Fibroblast of pulmonary artery (primary cell): ENCODE measurements around the gene NCR2.

ENCODE experiments used
- DNase-seq: peaks from one replicate; pipeline ENCODE4 v3.0.0-alpha.2; 2010; ENCODE audit warnings: low read depth
- H3K4me3 ChIP-seq: replicated peaks from 2 replicates; pipeline ENCODE4 v1.5.1; 2011; ENCODE audit warnings: low read depth, mild to moderate bottlenecking, control low read depth, low read length, moderate library complexity
- CTCF ChIP-seq: IDR thresholded peaks from 2 replicates; pipeline ENCODE4 v1.5.1; 2011; ENCODE audit warnings: mild to moderate bottlenecking, control low read depth, low read length, inconsistent platforms; ENCODE audit errors: missing control alignments

Gene NCR2

GRCh38 chr6:41337709-41338108, 2.3 kb downstream of the NCR2 start:
- no peak for DNase-seq
- no peak for TF ChIP-seq CTCF
- no peak overlapping the region for H3K4me3 ChIP-seq

GRCh38 chr6:41338659-41339058, 3.3 kb downstream of the NCR2 start:
- H3K4me3 ChIP-seq = no peak overlapping the region
- TF ChIP-seq CTCF = no peak
- DNase-seq = no peak

DNA sequence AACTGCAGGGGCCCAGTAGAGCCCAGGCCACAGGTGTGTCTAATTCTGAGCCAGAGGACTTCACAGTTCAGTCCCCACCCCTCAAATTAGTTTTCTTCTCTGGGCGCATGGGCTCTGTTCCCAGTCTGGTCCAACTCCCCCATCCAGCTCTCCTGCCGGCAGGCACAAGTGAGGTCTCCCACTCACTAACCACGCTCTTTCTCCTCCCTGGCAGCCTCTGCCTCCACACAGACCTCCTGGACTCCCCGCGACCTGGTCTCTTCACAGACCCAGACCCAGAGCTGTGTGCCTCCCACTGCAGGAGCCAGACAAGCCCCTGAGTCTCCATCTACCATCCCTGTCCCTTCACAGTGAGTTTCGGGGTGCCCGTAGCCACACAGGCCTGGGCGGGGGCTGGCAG, 6.2 kb downstream of the NCR2 start:
- DNase-seq = no peak
- TF ChIP-seq CTCF = no peak
- no peak overlapping the region for H3K4me3 ChIP-seq

- no peak for DNase-seq
- no peak for TF ChIP-seq CTCF
- H3K4me3 ChIP-seq = no peak overlapping the region
These were observed 6.8 kb downstream of the NCR2 start for GRCh38 chr6:41342241-41342640.

DNA sequence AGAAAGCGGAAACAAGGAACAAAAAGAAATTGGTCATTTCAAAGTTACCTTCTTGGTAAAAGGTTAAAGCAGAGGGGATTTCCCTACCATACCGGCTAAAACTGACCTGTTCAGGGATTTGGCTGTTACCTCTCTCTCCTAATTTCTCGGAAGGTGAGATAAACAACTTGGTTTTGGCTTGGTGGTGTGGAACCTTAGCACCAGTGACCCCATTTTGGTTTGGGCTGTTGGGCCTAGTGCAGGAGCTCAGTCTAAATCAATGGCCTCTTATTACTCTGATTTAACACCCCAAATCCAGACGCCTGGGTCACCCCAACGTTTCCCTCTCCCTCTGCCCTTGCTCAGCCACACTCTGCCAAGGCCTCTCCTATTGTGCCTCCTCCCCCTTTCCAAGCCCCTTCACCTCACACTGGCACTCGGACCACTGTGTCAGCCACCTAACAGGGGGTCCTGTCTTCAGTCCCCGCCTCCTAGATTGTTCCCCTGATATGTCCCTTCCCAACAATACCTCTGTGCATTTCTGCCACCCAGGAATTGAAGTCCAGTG, 8.3 kb downstream of the NCR2 start:
- no peak for DNase-seq
- TF ChIP-seq CTCF = no peak
- no peak overlapping the region for H3K4me3 ChIP-seq

DNA sequence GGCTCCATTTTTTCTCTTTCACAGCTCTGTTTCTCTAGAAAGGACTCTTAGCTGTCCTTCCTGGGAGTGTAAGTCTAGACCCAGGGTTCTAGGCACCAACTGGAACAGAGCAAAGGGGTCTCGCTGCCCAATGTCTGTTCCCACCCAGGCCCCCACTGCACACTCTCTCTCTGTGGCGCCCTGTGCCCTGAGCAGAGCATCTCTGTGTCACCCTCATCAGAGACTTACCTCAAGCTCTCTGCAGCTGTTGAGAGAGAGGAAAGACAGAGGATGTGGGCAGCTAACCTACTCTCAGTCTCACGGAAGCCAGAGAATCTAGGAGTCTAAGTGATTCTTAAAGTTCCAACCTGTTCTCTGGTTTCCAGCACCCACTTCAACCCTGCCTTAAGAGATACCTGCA, 9.5 kb downstream of the NCR2 start:
- no peak for DNase-seq
- no peak overlapping the region for H3K4me3 ChIP-seq
- TF ChIP-seq CTCF = no peak

GRCh38 chr6:41345901-41346300, 10.5 kb downstream of the NCR2 start:
- no peak for TF ChIP-seq CTCF
- H3K4me3 ChIP-seq = no peak overlapping the region
- DNase-seq = no peak
